ENCODE data around the gene SPRR2B.
"Not testable (repeated sequence)": the region's sequence is repeated elsewhere in the genome, so short reads cannot be mapped to it uniquely, and the experiment has no call there.

Gene SPRR2B

GRCh38 chr1:153071511-153071910 is at the start of gene SPRR2B:
Gene SPRR2B (minus strand): TSS chr1:153071611. CDS start chr1:153070839, 772 bp downstream.
- no peak for ATAC-seq

DNA sequence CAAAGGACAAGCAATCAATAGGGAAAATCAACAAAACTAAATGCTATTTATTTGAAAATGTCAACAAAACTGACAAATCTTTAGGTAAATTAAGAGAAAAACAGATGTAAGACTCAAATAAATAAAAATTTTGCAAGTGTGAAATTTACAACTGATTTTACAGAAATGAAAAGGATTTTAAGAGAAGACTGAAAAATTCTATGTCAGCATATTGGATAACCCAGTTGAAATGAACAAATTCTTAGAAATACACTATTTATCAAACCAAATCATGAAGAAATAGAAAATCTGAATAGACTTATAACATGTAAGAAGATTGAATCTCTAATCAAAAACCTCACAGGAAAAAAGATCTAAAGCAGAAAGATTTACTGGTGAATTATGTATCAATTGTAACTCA is 49.5 kb upstream of the SPRR2B start:
- ATAC-seq: no peak

- ATAC-seq: no peak
Observed at GRCh38 chr1:153119491-153119971, 48.1 kb upstream of the SPRR2B start.

DNA sequence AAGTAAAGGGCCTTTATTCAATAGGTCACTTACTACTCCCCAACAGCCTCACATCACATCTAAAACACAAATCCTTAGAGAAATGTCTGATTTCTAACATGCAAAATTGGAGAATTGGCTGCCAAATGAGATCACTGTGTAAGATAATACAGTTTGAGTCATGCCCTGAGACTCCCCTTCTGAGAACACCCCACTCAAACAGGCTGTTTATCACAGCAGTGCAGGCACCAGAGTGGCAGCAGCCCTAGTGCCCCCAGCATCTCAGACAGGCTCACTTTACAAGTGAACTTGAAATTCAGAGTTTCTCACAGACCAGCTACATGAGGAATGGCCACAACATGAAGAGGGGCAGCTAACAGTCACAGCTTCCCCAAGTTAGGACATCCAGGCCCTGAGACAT is 43.9 kb upstream of the SPRR2B start:
- ATAC-seq: not testable (repeated sequence)

- no peak for ATAC-seq
Observed at GRCh38 chr1:153113416-153113815, 42.0 kb upstream of the SPRR2B start, which contains the start of gene SPRR2F. Gene SPRR2F (minus strand): TSS chr1:153113516. CDS start chr1:153112733, 783 bp downstream.

- not testable (repeated sequence) for ATAC-seq
Observed at GRCh38 chr1:153112454-153112853, 41.0 kb upstream of the SPRR2B start.

DNA sequence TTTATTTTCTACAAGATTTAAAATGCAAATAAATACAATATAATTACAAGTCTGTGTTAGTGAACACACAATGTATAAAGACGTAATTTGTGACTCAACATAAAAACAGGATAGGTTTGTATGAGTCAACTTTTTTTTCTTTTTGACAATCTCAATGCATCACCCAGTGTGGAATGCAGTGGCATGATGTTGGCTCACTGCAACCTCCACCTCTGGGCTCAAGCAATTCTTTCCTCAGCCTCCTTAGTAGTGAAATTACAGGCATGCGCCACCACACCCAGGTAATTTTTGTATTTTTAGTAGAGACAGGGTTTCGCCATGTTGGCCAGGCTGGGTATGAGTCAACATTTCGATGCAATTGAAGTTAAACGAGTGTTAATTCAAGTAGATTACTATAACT is 28.8 kb upstream of the SPRR2B start:
- ATAC-seq: no peak

DNA sequence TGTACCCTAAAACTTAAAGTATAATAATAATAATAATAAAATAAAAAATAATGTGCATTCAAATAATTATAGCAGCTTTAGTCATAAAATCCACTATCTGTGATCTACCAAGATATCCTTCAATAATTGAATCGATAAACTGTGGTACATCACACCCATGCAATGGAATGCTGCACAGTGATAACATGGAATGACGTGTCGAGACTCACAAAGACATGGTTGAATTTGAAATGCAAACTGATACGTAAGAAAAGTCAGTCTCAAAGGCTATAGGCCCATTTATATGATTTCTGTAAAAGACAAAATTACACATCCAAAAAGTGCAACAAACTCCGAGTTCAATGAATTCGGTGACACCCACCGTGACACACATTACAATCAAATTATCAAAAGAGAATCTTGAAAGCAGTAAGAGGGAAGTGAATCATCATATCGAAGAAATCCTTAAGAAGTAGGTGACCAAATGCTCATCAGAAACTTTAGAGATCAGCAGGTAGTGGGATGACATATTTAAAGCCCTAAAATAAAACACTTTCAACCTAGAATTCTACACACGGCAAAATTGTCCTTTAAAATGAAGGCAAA is 28.1 kb upstream of the SPRR2B start:
- ATAC-seq: no peak

DNA sequence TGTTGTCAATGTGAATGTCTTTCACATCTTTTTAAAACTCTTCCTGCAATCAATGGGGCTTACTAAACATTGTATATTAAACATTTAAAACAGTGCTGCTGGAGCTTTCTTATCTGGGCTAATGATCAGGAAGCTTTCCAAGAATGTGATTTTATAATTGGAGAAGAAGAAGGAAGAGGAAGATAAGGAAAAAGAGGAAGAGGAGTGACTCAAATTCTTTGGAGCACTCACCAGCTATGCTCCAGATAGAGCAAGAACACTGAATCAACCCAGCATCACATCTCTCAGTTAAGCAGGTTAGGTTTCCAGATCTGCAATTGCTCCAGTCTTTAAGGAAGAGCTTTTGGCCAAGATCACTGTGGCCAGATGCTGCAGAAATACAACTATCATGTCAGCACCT is 24.4 kb upstream of the SPRR2B start:
- no peak for ATAC-seq

DNA sequence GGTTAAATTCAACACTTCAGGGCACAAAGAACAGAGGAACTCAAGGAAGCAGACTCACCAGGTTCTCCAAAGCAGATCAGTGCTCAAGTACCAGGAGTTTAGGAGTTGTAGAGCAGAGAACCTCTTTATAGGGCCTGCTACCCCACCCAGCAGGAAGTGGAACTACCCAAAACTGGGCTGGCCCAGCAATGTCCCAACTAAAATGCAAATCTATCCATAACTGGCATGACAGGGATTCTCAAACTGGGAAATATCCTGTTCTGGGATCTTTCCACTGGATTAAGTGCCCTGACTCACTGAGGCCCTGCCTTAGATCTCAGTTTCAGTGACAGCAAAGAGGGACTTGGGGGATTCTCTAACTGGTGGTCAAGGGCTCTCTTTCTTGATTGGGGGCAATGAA is 23.0 kb upstream of the SPRR2B start, which contains the start of gene SPRR2E:
Gene SPRR2E (minus strand): TSS at position 101 of the 400 bp plus-strand sequence. CDS start 775 bp downstream, outside the sequence.
- ATAC-seq: no peak

GRCh38 chr1:153087652-153088051 is 16.2 kb upstream of the SPRR2B start:
- no peak for ATAC-seq

GRCh38 chr1:153081736-153082135 is 10.3 kb upstream of the SPRR2B start:
- no peak for ATAC-seq

DNA sequence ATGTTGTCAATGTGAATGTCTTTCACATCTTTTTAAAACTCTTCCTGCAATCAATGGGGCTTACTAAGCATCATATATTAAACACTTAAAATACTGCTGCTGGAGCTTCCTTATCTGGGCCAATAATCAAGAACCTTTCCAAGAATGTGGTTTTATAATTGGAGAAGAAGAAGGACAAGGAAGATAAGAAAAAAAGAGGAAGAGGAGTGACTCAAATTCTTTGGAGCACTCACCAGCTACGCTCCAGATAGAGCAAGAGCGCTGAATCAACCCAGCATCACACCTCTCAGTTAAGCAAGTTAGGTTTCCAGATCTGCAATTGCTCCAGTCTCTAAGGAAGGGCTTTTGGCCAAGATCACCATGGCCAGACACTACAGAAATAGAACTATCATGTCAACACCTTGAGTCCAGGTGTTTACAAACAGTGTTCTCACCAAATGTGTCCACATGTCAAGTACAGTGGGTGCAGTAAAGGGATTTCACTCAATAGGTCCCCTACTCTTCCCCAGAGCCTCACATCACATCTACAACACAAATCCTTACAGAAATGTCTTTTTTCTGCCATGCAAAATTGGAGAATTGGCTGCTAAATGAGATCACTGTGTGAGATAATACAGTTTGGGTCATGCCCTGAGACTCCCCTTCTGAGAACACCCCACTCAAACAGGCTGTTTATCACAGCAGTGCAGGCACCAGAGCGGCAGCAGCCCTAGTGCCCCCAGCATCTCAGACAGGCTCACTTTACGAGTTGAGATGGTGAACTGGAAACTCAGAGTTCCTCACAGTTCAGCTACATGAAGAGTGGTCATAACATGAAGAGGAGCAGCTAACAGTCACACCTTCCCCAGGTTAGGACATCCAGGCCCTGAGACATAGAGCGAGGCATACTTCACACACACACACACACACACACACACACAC is 1.7 kb upstream of the SPRR2B start:
- no peak for ATAC-seq

- no peak for ATAC-seq
Observed at GRCh38 chr1:153070243-153070642, 1.2 kb downstream of the SPRR2B start.

DNA sequence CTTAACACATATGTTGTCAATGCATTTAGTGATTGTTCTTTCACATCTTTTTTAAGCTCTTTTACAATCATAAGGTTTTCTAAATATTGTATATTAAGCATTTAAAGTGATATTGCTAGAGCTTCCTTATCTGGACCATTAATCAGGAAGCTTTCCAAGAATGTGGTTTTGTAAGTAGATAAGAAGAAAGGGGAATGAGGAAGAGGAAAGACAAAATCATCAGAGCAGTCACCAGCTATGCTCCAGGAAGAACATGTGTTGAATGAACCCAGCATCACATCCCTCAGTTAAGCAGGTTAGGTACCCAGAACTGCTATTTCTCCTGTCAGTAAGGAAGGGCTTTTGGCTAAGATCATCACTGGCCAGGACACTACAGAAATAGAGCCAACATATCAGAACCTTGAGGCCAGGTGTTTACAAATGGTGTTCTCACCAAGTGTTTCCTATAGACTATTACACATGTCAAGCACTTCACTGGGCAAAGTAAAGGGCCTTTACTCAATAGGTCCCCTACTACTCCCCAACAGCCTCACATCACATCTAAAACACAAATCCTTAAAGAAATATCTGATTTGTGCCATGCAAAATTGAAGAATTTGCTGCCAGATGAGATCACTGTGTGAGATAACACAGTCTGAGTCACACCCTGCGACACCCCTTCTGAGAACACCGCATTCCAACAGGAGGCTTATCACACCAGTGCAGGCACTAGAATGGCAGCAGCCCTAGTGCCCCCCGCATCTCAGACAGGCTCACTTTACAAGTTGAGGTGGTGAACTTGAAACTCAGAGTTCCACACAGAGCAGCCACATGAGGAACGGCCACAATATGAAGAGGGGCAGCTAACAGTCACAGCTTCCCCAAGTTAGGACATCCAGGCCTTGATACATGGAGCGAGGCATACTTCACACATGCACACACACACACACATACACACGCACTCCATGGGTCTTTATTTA is 12.3 kb downstream of the SPRR2B start:
- ATAC-seq: no peak

GRCh38 chr1:153058154-153058553 is 13.3 kb downstream of the SPRR2B start:
- no peak for ATAC-seq

DNA sequence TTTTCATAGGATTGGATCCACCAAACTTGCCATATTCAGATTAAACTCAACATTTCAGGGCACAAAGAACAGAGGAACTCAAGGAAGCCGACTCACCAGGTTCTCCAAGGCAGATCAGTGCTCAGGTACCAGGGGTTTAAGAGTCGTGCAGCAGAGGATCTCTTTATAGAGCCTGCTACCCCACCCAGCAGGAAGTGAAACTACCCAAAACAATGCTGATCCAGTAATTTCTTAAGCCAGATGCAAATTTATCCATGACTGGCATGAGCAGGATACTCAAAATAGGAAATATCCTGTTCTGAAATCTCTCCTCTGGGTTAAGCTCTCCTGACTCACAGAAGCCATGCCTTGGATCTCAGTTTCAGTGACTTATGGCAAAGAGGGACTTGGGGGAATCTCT is 14.0 kb downstream of the SPRR2B start, which contains the start of gene SPRR2A:
Gene SPRR2A (minus strand): TSS at position 138 of the 400 bp plus-strand sequence. CDS start 777 bp downstream, outside the sequence.
- no peak for ATAC-seq

DNA sequence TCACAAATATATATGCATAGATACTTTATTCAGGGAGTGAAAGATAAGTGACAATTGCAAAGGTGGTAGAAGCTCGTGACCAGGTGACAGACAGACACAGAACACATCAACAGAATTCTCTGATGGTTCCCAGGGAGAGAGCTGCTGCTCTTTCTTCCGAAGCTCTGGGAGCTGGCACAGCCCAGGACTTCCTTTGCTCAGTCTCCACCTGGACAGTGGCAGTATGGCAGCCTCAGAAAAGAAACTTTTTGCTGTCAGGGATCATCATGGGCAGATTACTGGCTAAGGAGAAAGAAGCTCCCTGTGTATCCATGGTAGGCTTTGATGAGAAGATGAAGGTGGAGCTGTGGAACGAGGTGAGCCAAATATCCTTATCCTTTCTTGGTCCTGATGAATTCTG is 15.3 kb downstream of the SPRR2B start:
- ATAC-seq: not testable (repeated sequence)

GRCh38 chr1:153049211-153049610 is 22.2 kb downstream of the SPRR2B start:
- ATAC-seq: no peak

- no peak for ATAC-seq
Observed at GRCh38 chr1:153040950-153041631, 30.3 kb downstream of the SPRR2B start, which contains the start of gene SPRR2D. Gene SPRR2D (minus strand): TSS chr1:153041120. CDS start chr1:153040346, 774 bp downstream.

DNA sequence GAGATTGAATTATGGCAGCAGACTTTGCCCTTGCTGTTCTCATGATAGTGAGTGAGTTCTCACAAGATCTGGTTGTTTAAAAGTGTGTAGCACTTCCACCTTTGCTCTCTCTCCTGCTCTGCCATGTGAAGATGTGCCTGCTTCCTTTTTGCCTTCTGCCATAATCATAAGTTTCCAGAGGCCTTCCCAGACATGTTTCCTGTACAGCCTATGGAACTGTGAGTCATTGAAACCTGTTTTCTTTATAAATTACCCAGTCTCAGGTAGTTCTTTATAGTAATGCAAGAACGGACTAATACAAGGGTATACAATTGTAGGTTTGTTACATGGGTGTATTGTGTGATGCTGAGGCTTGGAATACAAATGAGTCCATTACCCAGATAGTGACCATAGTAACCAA is 36.2 kb downstream of the SPRR2B start:
- ATAC-seq: no peak
